Astrocyte (in vitro differentiated cells and primary cell): ENCODE data around the gene TUB. TPM values are rescaled to one million over a fixed set of nuclear protein-coding genes. Genes with fewer than 3 reads are reported as not detected.

Experiments
- DNase-seq: peaks from one replicate; pipeline ENCODE4 v3.0.0-alpha.2; 2010; ENCODE audit warnings: low read depth
- FAIRE-seq: peaks from 2 replicates; lab custom pipeline; 2011; peaks lifted over from hg19 to GRCh38; lab: Jason Lieb, UNC
- H2AFZ ChIP-seq: 2 replicates; pipeline ENCODE4 v1.6.0; 2012; ENCODE audit warnings: low read depth, low read length, inconsistent platforms
- H3K27ac ChIP-seq: 2 replicates; pipeline ENCODE4 v1.5.1; 2011; ENCODE audit warnings: low read depth, low read length, inconsistent platforms
- H3K27me3 ChIP-seq: 2 replicates; pipeline ENCODE4 v1.6.0; 2011; ENCODE audit warnings: low read length, inconsistent platforms; ENCODE audit not compliant: insufficient read depth
- H3K36me3 ChIP-seq: 2 replicates; pipeline ENCODE4 v1.5.1; 2011; ENCODE audit warnings: low read length, inconsistent platforms; ENCODE audit not compliant: insufficient read depth
- H3K4me1 ChIP-seq: 2 replicates; pipeline ENCODE4 v1.5.1; 2011; ENCODE audit warnings: low read length, inconsistent platforms; ENCODE audit not compliant: insufficient read depth
- H3K4me2 ChIP-seq: 2 replicates; pipeline ENCODE4 v1.6.0; 2012; ENCODE audit warnings: low read length, inconsistent platforms
- H3K4me3 ChIP-seq: 2 replicates; pipeline ENCODE4 v1.5.1; 2011; ENCODE audit warnings: low read depth, mild to moderate bottlenecking, low read length, inconsistent platforms; ENCODE audit not compliant: insufficient read depth
- H3K79me2 ChIP-seq: 2 replicates; pipeline ENCODE4 v1.6.0; 2012; ENCODE audit warnings: mild to moderate bottlenecking, low read length, inconsistent platforms; ENCODE audit not compliant: insufficient read depth
- H3K9ac ChIP-seq: 2 replicates; pipeline ENCODE4 v1.6.0; 2012; ENCODE audit warnings: mild to moderate bottlenecking, low read length, inconsistent platforms
- H3K9me3 ChIP-seq: 2 replicates; pipeline ENCODE4 v1.5.1; 2012; ENCODE audit warnings: low read depth, mild to moderate bottlenecking, low read length, inconsistent platforms; ENCODE audit not compliant: insufficient read depth
- H4K20me1 ChIP-seq: 2 replicates; pipeline ENCODE4 v1.6.0; 2012; ENCODE audit warnings: low read length, inconsistent platforms; ENCODE audit not compliant: insufficient read depth
- H3K27ac Mint-ChIP-seq: one replicate; pipeline ENCODE4 v1.8.0; 2021; ENCODE audit warnings: mild to moderate bottlenecking, mixed read lengths; ENCODE audit not compliant: unreplicated experiment
- H3K27me3 Mint-ChIP-seq: one replicate; pipeline ENCODE4 v1.8.0; 2021; ENCODE audit warnings: low read depth, mixed read lengths; ENCODE audit not compliant: unreplicated experiment
- H3K36me3 Mint-ChIP-seq: one replicate; pipeline ENCODE4 v1.8.0; 2021; ENCODE audit warnings: low read depth, mixed read lengths; ENCODE audit not compliant: unreplicated experiment
- H3K4me1 Mint-ChIP-seq: one replicate; pipeline ENCODE4 v1.8.0; 2021; ENCODE audit warnings: low read depth, mixed read lengths; ENCODE audit not compliant: unreplicated experiment
- H3K4me3 Mint-ChIP-seq: one replicate; pipeline ENCODE4 v1.8.0; 2021; ENCODE audit warnings: mild to moderate bottlenecking, moderate library complexity, mixed read lengths; ENCODE audit not compliant: unreplicated experiment
- H3K9me3 Mint-ChIP-seq: one replicate; pipeline ENCODE4 v1.8.0; 2021; ENCODE audit warnings: mild to moderate bottlenecking, mixed read lengths; ENCODE audit not compliant: unreplicated experiment
- EZH2 ChIP-seq: IDR thresholded peaks from 2 replicates; pipeline ENCODE4 v1.6.1; 2012; ENCODE audit warnings: mild to moderate bottlenecking, low read length, inconsistent platforms; ENCODE audit not compliant: insufficient read depth
- total RNA-seq: library from RNA; stranded (reverse); gene quantifications from 2 replicates; pipeline ENCODE4 v1.2.1, GENCODE V29; 2021
- TF ChIP-seq, protein P1 (sequence below): IDR thresholded peaks from 2 replicates; pipeline ENCODE4 v1.5.1; 2011; ENCODE audit warnings: low read depth, mild to moderate bottlenecking, inconsistent platforms, low read length, moderate library complexity; ENCODE audit not compliant: insufficient read depth

The TUB gene
- total RNA-seq, 1 donor from 2014 or later, result 5.7 TPM

DNA sequence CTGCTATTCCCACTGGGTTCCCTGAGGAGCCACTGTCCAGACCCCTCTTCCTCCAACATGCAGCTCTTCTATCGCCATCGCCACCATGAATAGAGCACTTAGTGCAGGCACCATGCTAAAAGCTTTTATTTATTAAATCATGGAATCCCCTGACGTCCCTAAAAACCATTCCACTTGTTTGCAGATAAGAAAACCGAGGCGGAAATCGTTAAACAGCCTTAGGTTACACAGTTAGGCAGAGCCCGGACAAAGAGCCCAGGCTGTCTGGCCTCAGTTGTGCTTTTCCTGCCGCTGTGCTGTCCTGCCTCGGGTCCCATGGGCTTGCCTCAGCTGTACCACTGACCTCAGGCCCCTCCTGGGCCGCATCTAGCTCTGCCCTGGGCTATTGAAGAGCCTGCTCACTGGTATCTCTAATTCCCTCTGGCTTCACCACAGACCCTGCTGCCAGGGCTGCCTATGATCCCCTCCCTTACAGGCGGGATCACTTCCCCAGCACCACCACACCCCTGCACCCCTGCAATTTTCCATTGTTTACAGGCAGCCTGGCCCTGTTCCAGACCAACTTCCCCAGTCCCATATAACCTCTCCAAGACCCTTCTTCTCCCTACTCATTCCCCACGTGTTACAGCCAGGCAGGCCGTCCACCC lies 13.0 kb upstream of the TUB start:
- Histone ChIP-seq H3K79me2 (no peaks in the 10 kb centered on the region), H2AFZ (no peak overlapping the region), H3K4me1 (peaks cover 18% of the 10 kb centered on the region), H3K4me3 (no peak overlapping the region), H3K9me3 (no peaks in the 10 kb centered on the region), H3K4me2 (peak overlapping the region; percentile 77), H3K9ac (peak overlapping the region; percentile 13), H3K27me3 (peaks cover 30% of the 10 kb centered on the region), H3K36me3 (no peaks in the 10 kb centered on the region), H4K20me1 (peaks cover 8% of the 10 kb centered on the region), H3K27ac (no peak overlapping the region)
- TF ChIP-seq EZH2, result no peak
- TF ChIP-seq, protein P1, sequence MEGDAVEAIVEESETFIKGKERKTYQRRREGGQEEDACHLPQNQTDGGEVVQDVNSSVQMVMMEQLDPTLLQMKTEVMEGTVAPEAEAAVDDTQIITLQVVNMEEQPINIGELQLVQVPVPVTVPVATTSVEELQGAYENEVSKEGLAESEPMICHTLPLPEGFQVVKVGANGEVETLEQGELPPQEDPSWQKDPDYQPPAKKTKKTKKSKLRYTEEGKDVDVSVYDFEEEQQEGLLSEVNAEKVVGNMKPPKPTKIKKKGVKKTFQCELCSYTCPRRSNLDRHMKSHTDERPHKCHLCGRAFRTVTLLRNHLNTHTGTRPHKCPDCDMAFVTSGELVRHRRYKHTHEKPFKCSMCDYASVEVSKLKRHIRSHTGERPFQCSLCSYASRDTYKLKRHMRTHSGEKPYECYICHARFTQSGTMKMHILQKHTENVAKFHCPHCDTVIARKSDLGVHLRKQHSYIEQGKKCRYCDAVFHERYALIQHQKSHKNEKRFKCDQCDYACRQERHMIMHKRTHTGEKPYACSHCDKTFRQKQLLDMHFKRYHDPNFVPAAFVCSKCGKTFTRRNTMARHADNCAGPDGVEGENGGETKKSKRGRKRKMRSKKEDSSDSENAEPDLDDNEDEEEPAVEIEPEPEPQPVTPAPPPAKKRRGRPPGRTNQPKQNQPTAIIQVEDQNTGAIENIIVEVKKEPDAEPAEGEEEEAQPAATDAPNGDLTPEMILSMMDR, result no peak
- FAIRE-seq (no peak), DNase-seq (no peak)
- H3K36me3 Mint-ChIP-seq, result no peaks in the 10 kb centered on the region
- peaks cover 25% of the 10 kb centered on the region for H3K4me1 Mint-ChIP-seq
- H3K27me3 Mint-ChIP-seq, result peaks cover 51% of the 10 kb centered on the region
- no peaks in the 10 kb centered on the region for H3K9me3 Mint-ChIP-seq
- peak overlapping the region; percentile 28 for H3K27ac Mint-ChIP-seq
- H3K4me3 Mint-ChIP-seq, result no peak overlapping the region

DNA sequence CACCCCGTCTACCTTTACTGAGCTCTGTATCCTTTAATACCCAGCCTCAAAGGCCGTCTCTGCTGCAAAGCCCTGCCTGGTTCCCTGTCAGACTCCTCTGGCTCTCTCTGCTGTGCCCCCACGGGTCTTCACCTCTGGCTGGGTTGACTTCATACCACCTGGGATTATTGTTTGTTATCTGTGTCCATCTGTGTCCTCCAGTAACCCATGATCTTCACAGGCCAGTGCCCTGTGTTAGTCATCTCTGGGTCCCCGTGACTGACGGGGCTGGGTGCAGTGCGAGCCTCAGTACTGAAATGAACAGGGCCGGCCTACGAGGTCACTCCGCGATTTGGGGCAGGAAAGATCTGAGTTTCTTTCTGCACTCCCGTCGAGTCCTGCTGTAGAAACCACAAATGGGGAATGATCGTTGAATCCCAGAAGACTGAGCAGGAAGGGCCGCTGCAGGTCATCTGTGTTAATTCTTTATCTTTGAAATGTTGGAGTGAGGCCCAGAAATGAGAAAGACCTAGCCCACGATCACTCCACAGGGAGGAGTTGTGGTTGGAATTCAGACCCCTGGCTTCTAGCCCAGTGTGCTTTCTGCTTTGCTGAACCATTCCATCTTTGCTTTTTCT lies 12.3 kb upstream of the TUB start:
- peak overlapping the region; percentile 77 for H3K4me2 ChIP-seq
- FAIRE-seq, result peak; percentile 89

More for the DNA sequence above, 12.3 kb upstream of the TUB start:
- DNase-seq, result peak; percentile 92
- peaks cover 25% of the 10 kb centered on the region for H3K4me1 Mint-ChIP-seq
- Histone ChIP-seq H3K36me3 (no peaks in the 10 kb centered on the region), H4K20me1 (peaks cover 8% of the 10 kb centered on the region), H3K27me3 (peaks cover 36% of the 10 kb centered on the region), H3K4me3 (no peak overlapping the region), H3K9me3 (no peaks in the 10 kb centered on the region), H3K27ac (no peak overlapping the region), H3K4me1 (peaks cover 18% of the 10 kb centered on the region), H3K9ac (peak overlapping the region; percentile 13), H3K79me2 (no peaks in the 10 kb centered on the region), H2AFZ (no peak overlapping the region)
- TF ChIP-seq, protein P1, result no peak
- no peak for TF ChIP-seq EZH2
- H3K27ac Mint-ChIP-seq, result peak overlapping the region; percentile 28
- H3K9me3 Mint-ChIP-seq, result no peaks in the 10 kb centered on the region
- H3K4me3 Mint-ChIP-seq, result no peak overlapping the region
- H3K27me3 Mint-ChIP-seq, result peaks cover 54% of the 10 kb centered on the region
- no peaks in the 10 kb centered on the region for H3K36me3 Mint-ChIP-seq
